Activated CD8-positive, alpha-beta T cell treated with anti-CD3 and anti-CD28 coated beads, Interleukin-2, amount 10 ng/mL, durations not matched to agents 7 days and 5 days (primary cell): ENCODE data around the gene HSFX3. TPM values are rescaled to one million over a fixed set of nuclear protein-coding genes. Genes with fewer than 3 reads are reported as not detected.
"Not testable (repeated sequence)": the region's sequence is repeated elsewhere in the genome, so short reads cannot be mapped to it uniquely, and the experiment has no call there.

Experiments used
- ATAC-seq: fragments of 150-1000 bp; cut with Tn5 transposase; one replicate; pipeline ENCODE4 v1.10.0; 2021; ENCODE audit warnings: moderate library complexity
- CTCF ChIA-PET: fragments of 350-600 bp; sonication (Branson Sonifier 250); formaldehyde crosslinking; loops from one replicate; lab custom pipeline; 2021; ENCODE audit warnings: antibody characterized with exemption; lab: Charles Lee
- POLR2A ChIA-PET: fragments of 350-600 bp; sonication (Branson Sonifier 250); formaldehyde crosslinking; loops from one replicate; lab custom pipeline; 2021; ENCODE audit warnings: antibody characterized with exemption; lab: Charles Lee
- DNase-seq: peaks from one replicate; pipeline ENCODE4 v3.0.0-alpha.2; 2020
- H3K27ac Mint-ChIP-seq: one replicate; pipeline ENCODE4 v1.8.0; 2021; ENCODE audit warnings: mild to moderate bottlenecking, mixed read lengths
- H3K27me3 Mint-ChIP-seq: one replicate; pipeline ENCODE4 v1.8.0; 2021; ENCODE audit warnings: low read depth, mixed read lengths
- H3K36me3 Mint-ChIP-seq: one replicate; pipeline ENCODE4 v1.8.0; 2021; ENCODE audit warnings: low read depth, mixed read lengths
- H3K4me1 Mint-ChIP-seq: one replicate; pipeline ENCODE4 v1.8.0; 2021; ENCODE audit warnings: low read depth, mixed read lengths
- H3K4me3 Mint-ChIP-seq: one replicate; pipeline ENCODE4 v1.8.0; 2021; ENCODE audit warnings: mild to moderate bottlenecking, mixed read lengths
- H3K9me3 Mint-ChIP-seq: one replicate; pipeline ENCODE4 v1.8.0; 2022; ENCODE audit warnings: mixed read lengths; ENCODE audit not compliant: insufficient read depth
- total RNA-seq, 2 experiments: library from RNA; stranded (reverse); gene quantifications; one replicate each; pipeline ENCODE4 v1.2.3, GENCODE V29; 2021

HSFX3 gene
- total RNA-seq, 2 experiments from 2014 or later: not detected

- H3K27me3 Mint-ChIP-seq, H3K9me3 Mint-ChIP-seq: not testable (repeated sequence)
- Mint-ChIP-seq H3K4me1 (peaks cover 50% of the 10 kb centered on the region), H3K36me3 (peaks cover 21% of the 10 kb centered on the region), H3K27ac (peak overlapping the region; percentile 72), H3K4me3 (peak overlapping the region; percentile 8)
- POLR2A ChIA-PET: interaction anchor here (0.7 kb wide), 1 partner anchor 16 kb away, joined by 3 read pairs; no protein-coding TSS in a partner anchor
- CTCF ChIA-PET: interaction anchor here (0.7 to 2.7 kb wide), 3 partner anchors 11 to 37 kb away, joined by 3 to 9 read pairs (median 3); no protein-coding TSS in a partner anchor
- DNase-seq (peak; percentile 29), ATAC-seq (peak; percentile 13)
Observed at GRCh38 chrX:149502923-149503322, 46.8 kb downstream of the HSFX3 start.

- Mint-ChIP-seq H3K27ac (no peak overlapping the region), H3K27me3 (no peaks in the 10 kb centered on the region), H3K36me3 (peaks cover 41% of the 10 kb centered on the region), H3K9me3 (no peaks in the 10 kb centered on the region), H3K4me1 (peaks cover 41% of the 10 kb centered on the region), H3K4me3 (no peak overlapping the region)
- ATAC-seq (no peak), DNase-seq (no peak)
- POLR2A ChIA-PET: interaction anchor here (1.6 kb wide), 1 partner anchor 10 kb away, joined by 3 read pairs; no protein-coding TSS in a partner anchor
- CTCF ChIA-PET: no interaction called here
Observed at GRCh38 chrX:149499766-149500165, 50.0 kb downstream of the HSFX3 start.

- no peaks in the 10 kb centered on the region for H3K27me3 Mint-ChIP-seq
- peaks cover 33% of the 10 kb centered on the region for H3K4me1 Mint-ChIP-seq
- ChIA-PET POLR2A (no interaction called here), CTCF (no interaction called here)
- no peaks in the 10 kb centered on the region for H3K9me3 Mint-ChIP-seq
- no peak overlapping the region for H3K27ac Mint-ChIP-seq
- no peak for DNase-seq
- ATAC-seq: no peak
- no peak overlapping the region for H3K4me3 Mint-ChIP-seq
- H3K36me3 Mint-ChIP-seq: peaks cover 41% of the 10 kb centered on the region
Observed at GRCh38 chrX:149498767-149499166, 51.0 kb downstream of the HSFX3 start.

Other genes with a start within 250 kb of the HSFX3 start
- gene IDS, start 44.6 kb downstream of the HSFX3 start, total RNA-seq: 10 to 100 TPM; 47.2 to 50.8 TPM
- gene EOLA1, start 8.9 kb downstream of the HSFX3 start, total RNA-seq: 10 to 100 TPM; 45.2 to 46.5 TPM
- not detected for gene MAGEA9B, start 37.5 kb upstream of the HSFX3 start, total RNA-seq
- not detected for gene HSFX2, start 45.4 kb upstream of the HSFX3 start, total RNA-seq
- 10 to 100 TPM; 15.7 to 15.9 TPM for gene TMEM185A, start 81.9 kb upstream of the HSFX3 start, total RNA-seq
- gene MAGEA11, start 162.1 kb upstream of the HSFX3 start, total RNA-seq: not detected
- gene HSFX1, start 224.1 kb upstream of the HSFX3 start, total RNA-seq: under 1 TPM; 0.78 to 0.90 TPM
- gene MAGEA9, start 232.0 kb upstream of the HSFX3 start, total RNA-seq: not detected